OCI-LY3 (cell line): ENCODE results near the gene ARMC8.

ENCODE experiments used
- CTCF ChIP-seq: fragments of 200-600, 300-600 bp; sonication (generic); IDR thresholded peaks from 2 replicates; pipeline ENCODE4 v1.5.1; 2014; ENCODE audit warnings: antibody characterized with exemption, low read length, low read depth
- EZH2phosphoT487 ChIP-seq: fragments of 200-600 bp; shearing (Covaris generic); IDR thresholded peaks from 2 replicates; pipeline ENCODE4 v1.6.1; 2018; ENCODE audit warnings: antibody characterized with exemption, mixed run types, low read depth

- TF ChIP-seq CTCF (no peak), EZH2phosphoT487 (no peak)
These were observed 130.6 kb downstream of the ARMC8 start for GRCh38 chr3:138317687-138318086.
